HepG2 (cell line): ENCODE data around the gene HMMR. TPM values are rescaled to one million over a fixed set of nuclear protein-coding genes. Genes with fewer than 3 reads are reported as not detected.

Source experiments
- CCDC6 ChIP-seq: sonication (generic); formaldehyde crosslinking; IDR thresholded peaks from 2 replicates; pipeline ENCODE4 v1.8.1; 2022; ENCODE audit warnings: mild to moderate bottlenecking, missing genetic modification reagents, moderate library complexity
- FOXA3 ChIP-seq: IDR thresholded peaks from 2 replicates; pipeline ENCODE4 v1.6.1; 2016; ENCODE audit warnings: missing genetic modification reagents, missing compliant biosample characterization
- GTF2F1 ChIP-seq: fragments of 150-350 bp; IDR thresholded peaks from 2 replicates; pipeline ENCODE4 v1.6.1; 2014; ENCODE audit warnings: low read length
- HCFC1 ChIP-seq: fragments of 150-350 bp; IDR thresholded peaks from 2 replicates; pipeline ENCODE4 v1.6.1; 2014; ENCODE audit warnings: low read depth, low read length
- HOXA3 ChIP-seq: sonication (generic); formaldehyde crosslinking; IDR thresholded peaks from 2 replicates; pipeline ENCODE4 v1.5.0; 2020; ENCODE audit warnings: missing genetic modification reagents
- KDM2A ChIP-seq: sonication (generic); formaldehyde crosslinking; IDR thresholded peaks from 2 replicates; pipeline ENCODE4 v1.4.0; 2020; ENCODE audit warnings: low read depth, missing genetic modification reagents, borderline replicate concordance
- KDM4B ChIP-seq: sonication (generic); formaldehyde crosslinking; IDR thresholded peaks from 2 replicates; pipeline ENCODE4 v1.4.0; 2020; ENCODE audit warnings: missing genetic modification reagents
- MED8 ChIP-seq: sonication (generic); formaldehyde crosslinking; IDR thresholded peaks from 2 replicates; pipeline ENCODE4 v1.8.1; 2023; ENCODE audit warnings: mild to moderate bottlenecking, missing genetic modification reagents; ENCODE audit not compliant: insufficient replicate concordance
- NR2F2 ChIP-seq: IDR thresholded peaks from 2 replicates; pipeline ENCODE4 v1.6.1; 2012; ENCODE audit warnings: low read depth, inconsistent platforms, borderline replicate concordance
- PCBP1 ChIP-seq: fragments of 200-400 bp; formaldehyde crosslinking; IDR thresholded peaks from 2 replicates; pipeline ENCODE4 v1.6.1; 2017; ENCODE audit warnings: mild to moderate bottlenecking, low read depth, low read length, borderline replicate concordance
- RBFOX2 ChIP-seq: fragments of 200-400 bp; formaldehyde crosslinking; IDR thresholded peaks from 2 replicates; pipeline ENCODE4 v1.6.1; 2017; ENCODE audit warnings: low read depth, mild to moderate bottlenecking, low read length
- SMAD1 ChIP-seq: sonication (generic); formaldehyde crosslinking; IDR thresholded peaks from 2 replicates; pipeline ENCODE4 v1.4.0; 2020; ENCODE audit warnings: missing genetic modification reagents, low read depth, mild to moderate bottlenecking, borderline replicate concordance
- XBP1 ChIP-seq: sonication (generic); formaldehyde crosslinking; IDR thresholded peaks from 2 replicates; pipeline ENCODE4 v1.5.0; 2020; ENCODE audit warnings: missing genetic modification reagents
- ZFP1 ChIP-seq: IDR thresholded peaks from 2 replicates; pipeline ENCODE4 v1.6.1; 2016
- ZKSCAN5 ChIP-seq: sonication (generic); formaldehyde crosslinking; IDR thresholded peaks from 2 replicates; pipeline ENCODE4 v1.5.1; 2020; ENCODE audit warnings: mild to moderate bottlenecking, missing genetic modification reagents
- ZMYM2 ChIP-seq: sonication (generic); formaldehyde crosslinking; IDR thresholded peaks from 2 replicates; pipeline ENCODE4 v1.8.0; 2022; ENCODE audit warnings: mild to moderate bottlenecking, missing genetic modification reagents
- ZNF331 ChIP-seq: sonication (generic); formaldehyde crosslinking; IDR thresholded peaks from 2 replicates; pipeline ENCODE4 v1.4.0; 2020; ENCODE audit warnings: missing genetic modification reagents
- ZNF644 ChIP-seq: IDR thresholded peaks from 2 replicates; pipeline ENCODE4 v1.6.1; 2016; ENCODE audit warnings: low read depth
- ZNF713 ChIP-seq: sonication (generic); formaldehyde crosslinking; IDR thresholded peaks from 2 replicates; pipeline ENCODE4 v1.4.0; 2020; ENCODE audit warnings: mild to moderate bottlenecking, missing genetic modification reagents
- polyA plus RNA-seq, 8 experiments: library from polyadenylated mRNA; depleted of rRNA in 3 of 8; stranded (reverse) in 7 of 8; unstranded in 1 of 8; fragments of >200 nt; fragmentation: Illumina TruSeq in 4 of 8; extraction: Trizol in 4 of 8; gene quantifications; 2 replicates each; pipeline versions ENCODE4 v1.2.1 to v1.2.3, GENCODE V29; 2011 to 2016; ENCODE audit warnings: low read depth in 4 of 8, missing spikeins in 1 of 8, mixed read lengths in 1 of 8; ENCODE audit not compliant: insufficient read depth in 1 of 8
- total RNA-seq, 5 experiments: library from RNA; depleted of rRNA; stranded (reverse); fragments of >200 nt; fragmentation: Illumina TruSeq; extraction: Trizol; gene quantifications; 2 replicates each; pipeline ENCODE4 v1.2.3, GENCODE V29; 2016; ENCODE audit warnings: low read depth in 1 of 5
- TF ChIP-seq, protein P1 (sequence below): sonication (generic); formaldehyde crosslinking; IDR thresholded peaks from 2 replicates; pipeline ENCODE4 v1.8.0; 2022; ENCODE audit warnings: mild to moderate bottlenecking, missing genetic modification reagents; ENCODE audit not compliant: insufficient replicate concordance
- TF ChIP-seq, protein P2 (sequence below): sonication (generic); formaldehyde crosslinking; IDR thresholded peaks from 2 replicates; pipeline ENCODE4 v1.4.0; 2020; ENCODE audit warnings: missing genetic modification reagents
- TF ChIP-seq, protein P3 (sequence below): sonication (generic); formaldehyde crosslinking; IDR thresholded peaks from 2 replicates; pipeline ENCODE4 v1.5.0; 2020; ENCODE audit warnings: mild to moderate bottlenecking, missing genetic modification reagents, moderate library complexity
- TF ChIP-seq, protein P4 (sequence below): sonication (generic); formaldehyde crosslinking; IDR thresholded peaks from 2 replicates; pipeline ENCODE4 v1.4.0; 2020; ENCODE audit warnings: mild to moderate bottlenecking, missing genetic modification reagents
- TF ChIP-seq, protein P5 (sequence below): sonication (generic); formaldehyde crosslinking; IDR thresholded peaks from 2 replicates; pipeline ENCODE4 v1.4.0; 2020; ENCODE audit warnings: low read depth, mild to moderate bottlenecking, missing genetic modification reagents
- TF ChIP-seq, protein P6 (sequence below): IDR thresholded peaks from 2 replicates; pipeline ENCODE4 v1.6.1; 2016; ENCODE audit warnings: low read depth, borderline replicate concordance

HMMR gene
- total and polyA plus RNA-seq, 2 of the 13 experiments (the other 11 are each of a cell fraction or from before 2014, with no cell fraction given): 8.5 to 48.3 TPM

DNA sequence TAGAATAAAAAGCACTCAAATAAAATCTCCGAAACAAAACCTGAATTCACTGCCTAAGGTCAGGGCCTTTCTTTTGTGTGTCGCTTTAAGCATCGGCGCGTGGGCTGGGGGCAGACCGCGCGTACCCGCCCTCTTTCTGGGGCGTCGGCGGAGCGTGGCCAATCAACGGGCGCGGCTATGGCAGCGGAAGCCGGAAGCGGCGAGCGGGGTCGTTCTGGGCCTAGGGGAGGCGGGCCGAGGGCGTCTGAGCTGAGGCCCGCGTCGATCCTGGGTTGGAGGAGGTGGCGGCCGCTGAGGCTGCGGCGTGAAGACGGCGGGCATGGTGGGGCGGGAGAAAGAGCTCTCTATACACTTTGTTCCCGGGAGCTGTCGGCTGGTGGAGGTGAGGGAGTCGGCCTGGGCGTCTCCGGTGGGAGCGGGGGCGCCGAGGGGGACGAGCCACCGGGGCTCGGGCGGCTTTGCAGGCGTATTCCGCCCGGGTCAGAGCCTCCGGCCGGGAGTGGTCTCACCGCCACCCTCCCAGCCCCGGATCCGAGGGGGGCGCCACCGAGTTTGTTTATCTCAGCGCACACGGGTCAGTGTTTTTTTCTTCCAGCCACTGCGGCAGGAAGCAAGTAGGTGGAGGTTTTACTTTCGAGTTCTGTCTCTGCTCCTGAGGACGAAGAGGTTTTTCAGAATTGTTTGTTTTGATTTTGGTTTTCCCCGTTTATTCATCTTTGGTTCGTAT is 45.1 kb downstream of the HMMR start, which contains the start of gene MAT2B (continued):
- TF ChIP-seq RBFOX2: peak; percentile 98
- TF ChIP-seq HCFC1: no peak
- TF ChIP-seq XBP1 (CRISPR knock-in tag): no peak
- TF ChIP-seq ZNF644 (CRISPR knock-in tag): no peak
- TF ChIP-seq, protein P1, sequence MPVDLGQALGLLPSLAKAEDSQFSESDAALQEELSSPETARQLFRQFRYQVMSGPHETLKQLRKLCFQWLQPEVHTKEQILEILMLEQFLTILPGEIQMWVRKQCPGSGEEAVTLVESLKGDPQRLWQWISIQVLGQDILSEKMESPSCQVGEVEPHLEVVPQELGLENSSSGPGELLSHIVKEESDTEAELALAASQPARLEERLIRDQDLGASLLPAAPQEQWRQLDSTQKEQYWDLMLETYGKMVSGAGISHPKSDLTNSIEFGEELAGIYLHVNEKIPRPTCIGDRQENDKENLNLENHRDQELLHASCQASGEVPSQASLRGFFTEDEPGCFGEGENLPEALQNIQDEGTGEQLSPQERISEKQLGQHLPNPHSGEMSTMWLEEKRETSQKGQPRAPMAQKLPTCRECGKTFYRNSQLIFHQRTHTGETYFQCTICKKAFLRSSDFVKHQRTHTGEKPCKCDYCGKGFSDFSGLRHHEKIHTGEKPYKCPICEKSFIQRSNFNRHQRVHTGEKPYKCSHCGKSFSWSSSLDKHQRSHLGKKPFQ (CRISPR knock-in tag): peak; percentile 93
- TF ChIP-seq ZNF713 (CRISPR knock-in tag): no peak
- TF ChIP-seq, protein P2, sequence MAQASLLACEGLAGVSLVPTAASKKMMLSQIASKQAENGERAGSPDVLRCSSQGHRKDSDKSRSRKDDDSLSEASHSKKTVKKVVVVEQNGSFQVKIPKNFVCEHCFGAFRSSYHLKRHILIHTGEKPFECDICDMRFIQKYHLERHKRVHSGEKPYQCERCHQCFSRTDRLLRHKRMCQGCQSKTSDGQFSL: peak; percentile 25; the same call in 1 of the 2 replicates
- TF ChIP-seq KDM2A (CRISPR knock-in tag): peak; percentile 93
- TF ChIP-seq HOXA3: peak; percentile 73; the same call in 1 of the 2 replicates
- TF ChIP-seq, protein P3, sequence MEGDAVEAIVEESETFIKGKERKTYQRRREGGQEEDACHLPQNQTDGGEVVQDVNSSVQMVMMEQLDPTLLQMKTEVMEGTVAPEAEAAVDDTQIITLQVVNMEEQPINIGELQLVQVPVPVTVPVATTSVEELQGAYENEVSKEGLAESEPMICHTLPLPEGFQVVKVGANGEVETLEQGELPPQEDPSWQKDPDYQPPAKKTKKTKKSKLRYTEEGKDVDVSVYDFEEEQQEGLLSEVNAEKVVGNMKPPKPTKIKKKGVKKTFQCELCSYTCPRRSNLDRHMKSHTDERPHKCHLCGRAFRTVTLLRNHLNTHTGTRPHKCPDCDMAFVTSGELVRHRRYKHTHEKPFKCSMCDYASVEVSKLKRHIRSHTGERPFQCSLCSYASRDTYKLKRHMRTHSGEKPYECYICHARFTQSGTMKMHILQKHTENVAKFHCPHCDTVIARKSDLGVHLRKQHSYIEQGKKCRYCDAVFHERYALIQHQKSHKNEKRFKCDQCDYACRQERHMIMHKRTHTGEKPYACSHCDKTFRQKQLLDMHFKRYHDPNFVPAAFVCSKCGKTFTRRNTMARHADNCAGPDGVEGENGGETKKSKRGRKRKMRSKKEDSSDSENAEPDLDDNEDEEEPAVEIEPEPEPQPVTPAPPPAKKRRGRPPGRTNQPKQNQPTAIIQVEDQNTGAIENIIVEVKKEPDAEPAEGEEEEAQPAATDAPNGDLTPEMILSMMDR: peak; percentile 81
- TF ChIP-seq, protein P4, sequence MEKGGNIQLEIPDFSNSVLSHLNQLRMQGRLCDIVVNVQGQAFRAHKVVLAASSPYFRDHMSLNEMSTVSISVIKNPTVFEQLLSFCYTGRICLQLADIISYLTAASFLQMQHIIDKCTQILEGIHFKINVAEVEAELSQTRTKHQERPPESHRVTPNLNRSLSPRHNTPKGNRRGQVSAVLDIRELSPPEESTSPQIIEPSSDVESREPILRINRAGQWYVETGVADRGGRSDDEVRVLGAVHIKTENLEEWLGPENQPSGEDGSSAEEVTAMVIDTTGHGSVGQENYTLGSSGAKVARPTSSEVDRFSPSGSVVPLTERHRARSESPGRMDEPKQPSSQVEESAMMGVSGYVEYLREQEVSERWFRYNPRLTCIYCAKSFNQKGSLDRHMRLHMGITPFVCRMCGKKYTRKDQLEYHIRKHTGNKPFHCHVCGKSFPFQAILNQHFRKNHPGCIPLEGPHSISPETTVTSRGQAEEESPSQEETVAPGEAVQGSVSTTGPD: 0 out of 2 replicates have a peak, but pooled peaks have one; percentile 36
- TF ChIP-seq PCBP1: 0 out of 2 replicates have a peak, but pooled peaks have one; percentile 74
- TF ChIP-seq ZMYM2: no peak
- peak; percentile 35; the same call in 1 of the 2 replicates for TF ChIP-seq ZNF331 (CRISPR knock-in tag)
- TF ChIP-seq, protein P5, sequence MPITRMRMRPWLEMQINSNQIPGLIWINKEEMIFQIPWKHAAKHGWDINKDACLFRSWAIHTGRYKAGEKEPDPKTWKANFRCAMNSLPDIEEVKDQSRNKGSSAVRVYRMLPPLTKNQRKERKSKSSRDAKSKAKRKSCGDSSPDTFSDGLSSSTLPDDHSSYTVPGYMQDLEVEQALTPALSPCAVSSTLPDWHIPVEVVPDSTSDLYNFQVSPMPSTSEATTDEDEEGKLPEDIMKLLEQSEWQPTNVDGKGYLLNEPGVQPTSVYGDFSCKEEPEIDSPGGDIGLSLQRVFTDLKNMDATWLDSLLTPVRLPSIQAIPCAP (CRISPR knock-in tag): 0 out of 2 replicates have a peak, but pooled peaks have one; percentile 44
- TF ChIP-seq CCDC6 (CRISPR knock-in tag): no peak
- no peak for TF ChIP-seq ZFP1 (CRISPR knock-in tag)
- TF ChIP-seq MED8 (CRISPR knock-in tag): no peak
- TF ChIP-seq GTF2F1: no peak
- TF ChIP-seq, protein P6, sequence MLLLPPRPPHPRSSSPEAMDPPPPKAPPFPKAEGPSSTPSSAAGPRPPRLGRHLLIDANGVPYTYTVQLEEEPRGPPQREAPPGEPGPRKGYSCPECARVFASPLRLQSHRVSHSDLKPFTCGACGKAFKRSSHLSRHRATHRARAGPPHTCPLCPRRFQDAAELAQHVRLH (CRISPR knock-in tag): peak; percentile 86
- no peak for TF ChIP-seq ZKSCAN5 (CRISPR knock-in tag)
- TF ChIP-seq FOXA3: peak; percentile 62; the same call in 1 of the 2 replicates
- TF ChIP-seq KDM4B (CRISPR knock-in tag): no peak
- TF ChIP-seq SMAD1 (CRISPR knock-in tag): peak; percentile 65; the same call in 1 of the 2 replicates
- no peak for TF ChIP-seq NR2F2
